ENCODE results near the gene CCNF. TPM values are rescaled to one million over a fixed set of nuclear protein-coding genes. Genes with fewer than 3 reads are reported as not detected.

CCNF gene
- total and polyA plus RNA-seq, 10 of the 15 experiments (the other 5 are each of a cell fraction or from before 2014, with no cell fraction given) = 4.0 to 63.2 (median 27.5) TPM

- intact Hi-C loops (cut with micrococcal nuclease; ENCODE audit: unreplicated experiment) (loop anchor here (5.0 kb wide), 1 partner anchor 144 kb away; the partner anchor contains the start of gene ABCA3), in situ Hi-C loops (cut with MboI) (no loop called here)
- no TSS peak for BruUV-seq (replicated peaks)
- no peak for DNase-seq (ENCODE audit: low read depth, low spot score)
- ATAC-seq = no peak
- WGBS (ENCODE audit: insufficient coverage, insufficient replicate concordance, low lambda C conversion rate, missing lambda C conversion rate) = 63% methylated on average over 33 of the region's 33 CpGs
- H4K20me1 ChIP-seq (ENCODE audit: control insufficient read depth, insufficient read depth) = no peaks in the 10 kb centered on the region
- H3K4me1 ChIP-seq (ENCODE audit: control insufficient read depth, insufficient read depth, low read length) = peaks cover 16% of the 10 kb centered on the region
- SMC1A ChIA-PET (ENCODE audit: uncharacterized antibody, unreplicated experiment) = interaction anchor here (0.8 to 2.1 kb wide), 4 partner anchors 15 to 236 kb away, joined by 3 to 9 read pairs (median 6); partner anchors contain the start of gene CCNF
- no peaks in the 10 kb centered on the region for H3K27me3 ChIP-seq (replicated peaks in 1 of 2; ENCODE audit: control insufficient read depth in 2 of 2, insufficient read depth in 2 of 2, low read length in 1 of 2)
- H3K36me3 ChIP-seq (ENCODE audit: control insufficient read depth in 2 of 2, insufficient read depth in 2 of 2, low read length in 1 of 2) = no peaks in the 10 kb centered on the region; a peak in 1 of 4 replicates
- POLR2A ChIA-PET = interaction anchor here (0.7 to 3.4 kb wide), 7 partner anchors 9 to 58 kb away, joined by 3 to 10 read pairs (median 4); partner anchors contain the start of genes CCNF and TBC1D24
- no peak overlapping the region for H3K9ac ChIP-seq (ENCODE audit: control insufficient read depth, insufficient read depth, low read length)
- RAD21 ChIA-PET (ENCODE audit: unreplicated experiment) = interaction anchor here (0.9 to 3.8 kb wide), 7 partner anchors 9 to 291 kb away, joined by 3 to 21 read pairs (median 4); partner anchors contain the start of genes CCNF, NTN3, TBC1D24 and TEDC2
- no peak for FAIRE-seq
- no peak overlapping the region for H3K27ac ChIP-seq (ENCODE audit: control insufficient read depth, insufficient read depth)
- CTCF ChIA-PET = interaction anchor here (1.0 to 4.1 kb wide), 13 partner anchors 11 to 543 kb away, joined by 3 to 39 read pairs (median 4); partner anchors contain the start of genes CCNF, TBC1D24 and TEDC2
- no peaks in the 10 kb centered on the region for H3K79me2 ChIP-seq (ENCODE audit: control insufficient read depth, insufficient read depth, low read length)
- H3K9me3 ChIP-seq (replicated peaks; ENCODE audit: control insufficient read depth, insufficient read depth, low read length) = no peaks in the 10 kb centered on the region
- no peak overlapping the region for H3K4me3 ChIP-seq
- H3K4me2 ChIP-seq (ENCODE audit: control insufficient read depth, insufficient read depth) = no peak overlapping the region; the same call in 1 of the 2 replicates
- no peak overlapping the region for H2AFZ ChIP-seq (ENCODE audit: control insufficient read depth, low read depth, low read length)
- no peak for TF ChIP-seq USF2 (IDR thresholded peaks at IDR 0.05; ENCODE audit: borderline replicate concordance, low read depth, low read length)
- TF ChIP-seq STAT1 (conservative IDR thresholded peaks at IDR 0.05) = no peak
- TF ChIP-seq PBX3 (IDR thresholded peaks at IDR 0.05; ENCODE audit: insufficient replicate concordance, low read depth, low read length) = no peak
- no peak for TF ChIP-seq MTA3 (IDR thresholded peaks at IDR 0.05; ENCODE audit: borderline replicate concordance, low read length)
- no peak for TF ChIP-seq TBL1XR1 (IDR thresholded peaks at IDR 0.05; ENCODE audit: low read depth, low read length)
- TF ChIP-seq NFYA (IDR thresholded peaks at IDR 0.05; ENCODE audit: borderline replicate concordance, low read depth, low read length) = no peak
- no peak for TF ChIP-seq BCLAF1 (IDR thresholded peaks at IDR 0.05)
- TF ChIP-seq SP1 (IDR thresholded peaks at IDR 0.05; ENCODE audit: low read depth, low read length) = no peak
- no peak for TF ChIP-seq EED (IDR thresholded peaks at IDR 0.05; ENCODE audit: low read depth)
- no peak for TF ChIP-seq PML (IDR thresholded peaks at IDR 0.05; ENCODE audit: low read length)
- no peak for TF ChIP-seq PAX8 (IDR thresholded peaks at IDR 0.05)
- TF ChIP-seq EZH2 (IDR thresholded peaks at IDR 0.05; ENCODE audit: borderline replicate concordance, control insufficient read depth, low read depth, low read length) = no peak
- no peak for TF ChIP-seq ZNF217 (IDR thresholded peaks at IDR 0.05)
- TF ChIP-seq CREB1 (IDR thresholded peaks at IDR 0.05; ENCODE audit: low read depth) = no peak
- no peak for TF ChIP-seq ESRRA (IDR thresholded peaks at IDR 0.05; ENCODE audit: low read length)
- no peak for TF ChIP-seq E4F1 (IDR thresholded peaks at IDR 0.05; ENCODE audit: borderline replicate concordance, partially characterized antibody)
- TF ChIP-seq FOXK2 (IDR thresholded peaks at IDR 0.05) = no peak
Measured at GRCh38 chr16:2485811-2486507, 56.7 kb downstream of the CCNF start.
